Pancreas (tissue), 10 donors: ENCODE measurements around the gene KIF3C. TPM values are rescaled to one million over a fixed set of nuclear protein-coding genes. Genes with fewer than 3 reads are reported as not detected.

Experiments used
- ATAC-seq, 4 donors: fragments of 200-7000 bp; cut with Tn5 transposase; one replicate each; pipeline versions ENCODE4 v1.8.0 to v1.9.1; 2020; ENCODE audit warnings: mild to moderate bottlenecking in 4 of 4, moderate library complexity in 4 of 4
- DNase-seq, 6 donors: peaks; one replicate each; pipeline ENCODE4 v3.0.0-alpha.2; 2020
- FAIRE-seq: peaks from 2 replicates; lab custom pipeline; 2012; peaks lifted over from hg19 to GRCh38; lab: Jason Lieb, UNC
- H3K27ac ChIP-seq, 4 donors: fragments of 200-600 bp; sonication (generic); 1 replicate in 3 of 4; 2 replicates in 1 of 4; pipeline versions ENCODE4 v1.5.0 to v1.8.0; 2020
- H3K27me3 ChIP-seq, 4 donors: fragments of 200-600 bp; one replicate each; pipeline ENCODE4 v1.8.0; 2021
- H3K36me3 ChIP-seq, 3 donors: fragments of 200-600 bp; sonication (generic) in 1 of 3; one replicate each; pipeline versions ENCODE4 v1.5.0 to v1.8.0; 2020 to 2021
- H3K4me1 ChIP-seq, 3 donors: fragments of 200-600 bp; one replicate each; pipeline ENCODE4 v1.8.0; 2021
- H3K4me3 ChIP-seq, 4 donors: fragments of 200-600 bp; sonication (generic) in 2 of 4; one replicate each; pipeline versions ENCODE4 v1.5.0 to v1.8.0; 2020 to 2021
- H3K9me3 ChIP-seq, 4 donors: fragments of 200-600 bp; one replicate each; pipeline ENCODE4 v1.8.0; 2021
- CTCF ChIP-seq, 4 donors: fragments of 200-600 bp; sonication (generic) in 3 of 4; IDR thresholded peaks; one replicate each; pipeline versions ENCODE4 v1.5.0 to v1.8.0; 2021; ENCODE audit warnings: antibody characterized with exemption in 4 of 4
- WGBS, 2 donors: extraction: QIAGEN DNeasy Blood & Tissue Kit; methylation state at CpG; one replicate each; pipeline ENCODE4 v1.1.7; 2013; 5-methylcytosine and 5-hydroxymethylcytosine counted together
- intact Hi-C, 3 donors: fragments of 100-400 bp; cut with DNase I; formaldehyde crosslinking; loops; one replicate each; pipeline versions ENCODE4 v1.11.1 to v1.14.2; 2022
- polyA plus RNA-seq, 2 donors: library from polyadenylated mRNA; stranded (reverse); fragments of 200-250 nt; gene quantifications; one replicate each; pipeline ENCODE4 v1.2.3, GENCODE V29; 2013
- total RNA-seq, 6 donors: library from RNA; stranded (reverse); fragmentation: NEBNext Ultra II Directional in 4 of 6; extraction: Animal tissue kit (Norgen Biotek cat#: 25700) in 4 of 6; gene quantifications; one replicate each; pipeline versions ENCODE4 v1.2.1 to v1.2.4, GENCODE V29; 2021 to 2023
- donor health status: healthy with polysubstance abuse.
- donor health status: DM: no; HTN: no; CAD: no; lungs with moderate emphysema.
- donor health status: DM: no; HTN: no; CAD: no.
- donor health status: control.
- donor health status: control.
- donor health status: Bipolar disorder and iron deficiency.
- donor health status: DM: yes; HTN: yes; CAD: no.
- donor health status: DM: no; HTN: no; CAD: no.
- donor health status: DM: no; HTN: no; CAD: no.
- donor health status: DM: yes; HTN: yes; CAD: no.

KIF3C gene
- total and polyA plus RNA-seq, 8 donors, result 0.38 to 8.2 (median 2.0) TPM

- Histone ChIP-seq H3K9me3 (no peaks in the 10 kb centered on the region), H3K4me3 (no peak overlapping the region), H3K27me3 (no peaks in the 10 kb centered on the region), H3K27ac (no peak overlapping the region), H3K4me1 (no peaks in the 10 kb centered on the region), H3K36me3 (no peaks in the 10 kb centered on the region)
- FAIRE-seq, result no peak
- WGBS, 2 donors, result 87 to 91% methylated on average over 10 of the region's 10 CpGs
- intact Hi-C loops, result no loop called here
- TF ChIP-seq CTCF (IDR thresholded peaks at IDR 0.05), result no peak
- ATAC-seq, result no peak
- no peak for DNase-seq
Observed at GRCh38 chr2:25957743-25958142, 24.6 kb downstream of the KIF3C start.

DNA sequence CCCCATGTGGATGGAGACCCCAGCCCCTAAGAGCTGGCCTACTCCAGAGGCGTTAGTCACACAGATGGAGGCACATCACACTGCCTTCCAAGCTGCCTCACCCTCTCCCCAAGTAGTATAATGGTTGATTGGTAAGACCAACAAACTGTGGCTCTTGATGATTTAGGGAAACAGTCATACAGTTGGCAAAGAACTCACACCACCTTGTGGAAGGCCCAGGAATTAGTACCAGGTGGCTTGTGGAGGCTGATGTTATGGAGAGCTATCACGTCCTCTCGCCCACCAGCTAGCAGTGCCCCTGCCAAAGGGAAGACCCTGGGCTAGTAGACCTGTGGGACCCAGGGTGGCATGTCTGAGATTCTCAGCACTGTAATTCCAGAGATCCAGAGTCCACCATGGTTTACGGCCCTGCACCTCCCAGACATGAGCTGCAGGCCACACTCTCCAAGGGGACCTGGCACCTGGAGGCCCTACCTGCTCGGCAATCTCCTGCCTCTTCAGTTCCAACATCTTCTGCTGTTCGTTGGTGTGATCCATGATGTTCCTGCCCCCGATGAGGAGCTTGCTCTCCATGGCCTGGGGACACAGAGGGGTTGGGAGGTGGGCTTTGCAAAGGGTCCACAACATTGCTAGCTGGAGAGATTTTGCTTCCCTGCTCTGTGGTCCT, 26.3 kb downstream of the KIF3C start:
- ATAC-seq (no peak), FAIRE-seq (no peak), DNase-seq (no peak)
- Histone ChIP-seq H3K9me3 (no peaks in the 10 kb centered on the region), H3K4me1 (no peaks in the 10 kb centered on the region), H3K27ac (no peak overlapping the region), H3K4me3 (no peak overlapping the region), H3K36me3 (no peaks in the 10 kb centered on the region), H3K27me3 (no peaks in the 10 kb centered on the region)
- 70 to 81% methylated on average over 7 of the region's 7 CpGs for WGBS, 2 donors
- intact Hi-C loops, result no loop called here
- TF ChIP-seq CTCF (IDR thresholded peaks at IDR 0.05), result no peak

- Histone ChIP-seq H3K36me3 (no peaks in the 10 kb centered on the region), H3K4me3 (no peak overlapping the region), H3K27me3 (no peaks in the 10 kb centered on the region), H3K9me3 (no peaks in the 10 kb centered on the region), H3K27ac (no peak overlapping the region), H3K4me1 (no peaks in the 10 kb centered on the region)
- intact Hi-C loops, result no loop called here
- no peak for TF ChIP-seq CTCF (IDR thresholded peaks at IDR 0.05)
- 65 to 75% methylated on average over 7 of the region's 7 CpGs for WGBS, 2 donors
- no peak for FAIRE-seq
- no peak for ATAC-seq
- DNase-seq, result no peak
Observed at GRCh38 chr2:25955036-25955435, 27.3 kb downstream of the KIF3C start.

DNA sequence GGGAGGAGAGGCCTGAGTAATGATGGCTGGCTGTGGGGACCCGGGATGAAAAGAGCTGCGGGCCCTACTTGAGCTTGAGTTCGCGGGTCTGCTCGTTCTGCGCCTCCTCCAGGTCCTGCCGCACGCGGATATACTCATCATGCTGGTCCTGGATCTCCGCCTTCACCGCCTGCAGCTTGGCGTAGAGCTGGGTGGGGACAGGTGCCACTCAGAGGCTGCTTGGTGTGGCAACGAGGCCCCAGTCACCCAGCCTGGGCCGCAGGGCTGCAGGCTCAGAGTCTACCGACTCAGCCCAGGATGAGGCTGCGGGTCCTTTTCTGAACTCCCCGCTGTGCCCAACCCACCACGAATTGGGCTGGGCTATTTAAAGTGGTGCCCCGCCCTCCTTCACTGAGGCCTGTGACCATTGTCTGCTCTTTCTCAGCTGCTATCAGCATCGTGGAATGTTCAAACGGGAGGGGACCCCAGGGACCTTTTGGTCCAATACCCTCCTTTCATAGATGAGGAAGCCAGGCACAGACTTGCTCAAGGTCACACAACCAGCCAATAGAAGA, 28.0 kb downstream of the KIF3C start:
- no peak overlapping the region for H3K27ac ChIP-seq
- intact Hi-C loops, result loop anchor here in 1 of 3 donors (5.0 kb wide), 1 partner anchor 188 kb away; no protein-coding TSS in a partner anchor
- no peaks in the 10 kb centered on the region for H3K27me3 ChIP-seq
- DNase-seq, result no peak
- no peak for ATAC-seq
- no peak for FAIRE-seq
- H3K4me1 ChIP-seq, result no peaks in the 10 kb centered on the region
- H3K36me3 ChIP-seq, result no peaks in the 10 kb centered on the region
- no peak overlapping the region for H3K4me3 ChIP-seq
- no peaks in the 10 kb centered on the region for H3K9me3 ChIP-seq
- 79% methylated on average over 21 of the region's 21 CpGs for WGBS, 2 donors
- TF ChIP-seq CTCF (IDR thresholded peaks at IDR 0.05), result no peak

DNA sequence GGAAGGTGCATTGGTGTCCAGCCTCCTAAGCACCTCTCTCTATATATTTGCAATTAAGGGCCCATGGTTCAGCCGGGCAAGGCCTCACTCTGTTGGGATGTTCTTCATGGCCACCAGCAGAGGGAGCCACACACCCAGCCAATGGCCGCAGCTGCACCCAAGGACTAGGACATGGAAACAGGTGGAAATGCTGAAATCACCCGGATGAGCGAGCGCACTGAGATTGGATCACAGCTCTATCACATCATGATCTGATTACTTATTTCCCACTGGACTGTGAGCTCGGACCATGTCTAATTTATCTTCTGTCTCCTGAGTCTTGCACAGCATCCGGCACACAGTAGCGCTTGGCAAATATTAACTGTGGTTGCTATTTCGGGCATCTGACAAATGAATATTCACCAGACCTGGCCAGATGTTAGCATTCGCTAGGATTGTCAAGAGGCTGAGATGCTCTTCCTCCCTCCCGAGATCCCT, 31.2 kb downstream of the KIF3C start:
- intact Hi-C loops, result loop anchor here in 1 of 3 donors (5.0 kb wide), 1 partner anchor 191 kb away; no protein-coding TSS in a partner anchor
- no peak for FAIRE-seq
- no peak overlapping the region for H3K27ac ChIP-seq

More for the DNA sequence above, 31.2 kb downstream of the KIF3C start:
- DNase-seq (peak; percentile 82 to 93 (median 88)), ATAC-seq (peak; percentile 97 to 100 (median 99))
- Histone ChIP-seq H3K9me3 (no peaks in the 10 kb centered on the region), H3K36me3 (no peaks in the 10 kb centered on the region), H3K27me3 (no peaks in the 10 kb centered on the region), H3K4me1 (no peaks in the 10 kb centered on the region), H3K4me3 (peak overlapping the region in 2 of 4 donors; percentile 3 to 30)
- TF ChIP-seq CTCF (IDR thresholded peaks at IDR 0.05), result peak; percentile 87 to 91 (median 88)
- WGBS, 2 donors, result 1 to 4% methylated on average over 11 of the region's 11 CpGs
